Smooth muscle cell (in vitro differentiated cells): Measurements from ENCODE around the gene ERMP1. TPM values are rescaled to one million over a fixed set of nuclear protein-coding genes. Genes with fewer than 3 reads are reported as not detected.
A peak's percentile ranks its signal among the peaks of the same experiment; 100 is the strongest.

ENCODE experiments used
- DNase-seq: peaks from one replicate; lab custom pipeline; 2025; ENCODE audit not compliant: unreplicated experiment; lab: John Stamatoyannopoulos, UW
- H2AFZ ChIP-seq: fragments of 200-600 bp; sonication (generic); 2 replicates; pipeline ENCODE4 v1.6.0; 2016; ENCODE audit warnings: antibody characterized with exemption, low read depth, mild to moderate bottlenecking
- H3F3A ChIP-seq: fragments of 200-600 bp; sonication (generic); 2 replicates; pipeline ENCODE4 v1.6.0; 2017; ENCODE audit warnings: antibody characterized with exemption, low read depth
- H3K27ac ChIP-seq: fragments of 200-600 bp; sonication (generic); 2 replicates; pipeline ENCODE4 v1.5.1; 2016; ENCODE audit warnings: low read depth, mild to moderate bottlenecking
- H3K27me3 ChIP-seq: fragments of 200-600 bp; sonication (generic); 2 replicates; pipeline ENCODE4 v1.6.1; 2016; ENCODE audit warnings: low read depth, mild to moderate bottlenecking
- H3K36me3 ChIP-seq: fragments of 200-600 bp; sonication (generic); 2 replicates; pipeline ENCODE4 v1.5.1; 2016; ENCODE audit warnings: low read depth
- H3K4me1 ChIP-seq: fragments of 200-600 bp; sonication (generic); 2 replicates; pipeline ENCODE4 v1.5.1; 2016; ENCODE audit warnings: low read depth
- H3K4me2 ChIP-seq: fragments of 200-600 bp; sonication (generic); 2 replicates; pipeline ENCODE4 v1.6.0; 2016; ENCODE audit warnings: mild to moderate bottlenecking
- H3K4me3 ChIP-seq: fragments of 200-600 bp; sonication (generic); 2 replicates; pipeline ENCODE4 v1.5.1; 2016; ENCODE audit warnings: mild to moderate bottlenecking
- H3K79me2 ChIP-seq: fragments of 200-600 bp; sonication (generic); 2 replicates; pipeline ENCODE4 v1.6.0; 2016; ENCODE audit warnings: low read depth, mild to moderate bottlenecking
- H3K9ac ChIP-seq: fragments of 200-600 bp; sonication (generic); 2 replicates; pipeline ENCODE4 v1.6.0; 2016; ENCODE audit warnings: low read depth
- H3K9me3 ChIP-seq: fragments of 200-600 bp; sonication (generic); replicated peaks from 2 replicates; pipeline ENCODE4 v1.5.1; 2016; ENCODE audit warnings: low read depth
- H4K20me1 ChIP-seq: fragments of 200-600 bp; sonication (generic); 2 replicates; pipeline ENCODE4 v1.6.0; 2016; ENCODE audit warnings: low read depth
- CTCF ChIP-seq: fragments of 200-600 bp; sonication (generic); IDR thresholded peaks from 2 replicates; pipeline ENCODE4 v1.5.1; 2017; ENCODE audit warnings: borderline replicate concordance, mild to moderate bottlenecking, antibody characterized with exemption; ENCODE audit not compliant: insufficient read depth, poor library complexity, severe bottlenecking
- WGBS: methylation state at CpG from one replicate; pipeline ENCODE4 v1.1.7; 2016; ENCODE audit warnings: low lambda C conversion rate; 5-methylcytosine and 5-hydroxymethylcytosine counted together
- polyA plus RNA-seq: library from polyadenylated mRNA; unstranded; fragments of >200 nt; fragmentation: Nextera tagmentation; extraction: Ambion mirVana; gene quantifications from 2 replicates; pipeline ENCODE4 v1.2.1, GENCODE V29; 2016
- total RNA-seq: library from RNA; depleted of rRNA; stranded (reverse); fragments of >200 nt; gene quantifications from 2 replicates; pipeline ENCODE4 v1.2.3, GENCODE V29; 2014

ERMP1 gene
- total and polyA plus RNA-seq, 2 experiments from 2014 or later: 2.1 to 10.7 TPM

GRCh38 chr9:5838884-5839571 is 6.1 kb upstream of the ERMP1 start:
- no peaks in the 10 kb centered on the region for H3K36me3 ChIP-seq
- no peaks in the 10 kb centered on the region for H3K9me3 ChIP-seq
- no peak overlapping the region for H3K9ac ChIP-seq
- no peak for DNase-seq
- no peaks in the 10 kb centered on the region for H3K27me3 ChIP-seq
- no peak overlapping the region for H3K27ac ChIP-seq
- no peak overlapping the region for H3K4me3 ChIP-seq
- H3F3A ChIP-seq: peaks cover 6% of the 10 kb centered on the region
- no peak for TF ChIP-seq CTCF
- no peaks in the 10 kb centered on the region for H4K20me1 ChIP-seq
- H3K4me2 ChIP-seq: no peak overlapping the region
- WGBS: 48% methylated on average over 2 of the region's 2 CpGs
- H2AFZ ChIP-seq: no peak overlapping the region
- no peaks in the 10 kb centered on the region for H3K4me1 ChIP-seq
- H3K79me2 ChIP-seq: no peaks in the 10 kb centered on the region

GRCh38 chr9:5835808-5836207 is 2.9 kb upstream of the ERMP1 start:
- Histone ChIP-seq H3K27me3 (no peaks in the 10 kb centered on the region), H3K4me3 (no peak overlapping the region), H3K9ac (no peak overlapping the region), H3K79me2 (no peaks in the 10 kb centered on the region), H3K4me1 (peaks cover 14% of the 10 kb centered on the region), H3F3A (no peaks in the 10 kb centered on the region), H3K9me3 (no peaks in the 10 kb centered on the region), H3K36me3 (no peaks in the 10 kb centered on the region), H4K20me1 (no peaks in the 10 kb centered on the region), H3K27ac (no peak overlapping the region), H2AFZ (no peak overlapping the region), H3K4me2 (no peak overlapping the region)
- DNase-seq: no peak
- WGBS: 78% methylated on average over 1 of the region's 1 CpG
- TF ChIP-seq CTCF: no peak

- Histone ChIP-seq H3K9ac (no peak overlapping the region), H3K4me2 (no peak overlapping the region), H2AFZ (no peak overlapping the region), H4K20me1 (no peaks in the 10 kb centered on the region), H3K27me3 (no peaks in the 10 kb centered on the region), H3K9me3 (no peaks in the 10 kb centered on the region), H3K27ac (no peak overlapping the region), H3K36me3 (no peaks in the 10 kb centered on the region), H3K4me3 (no peak overlapping the region), H3K4me1 (peaks cover 14% of the 10 kb centered on the region), H3K79me2 (no peaks in the 10 kb centered on the region), H3F3A (no peaks in the 10 kb centered on the region)
- no peak for DNase-seq
- WGBS: 92% methylated on average over 1 of the region's 1 CpG
- no peak for TF ChIP-seq CTCF
These were observed 1.3 kb upstream of the ERMP1 start for GRCh38 chr9:5834214-5834613.

- WGBS: 14% methylated on average over 9 of the region's 9 CpGs
- H3K4me1 ChIP-seq: peaks cover 14% of the 10 kb centered on the region
- peak overlapping the region; percentile 96 for H3K4me2 ChIP-seq
- H3K79me2 ChIP-seq: no peaks in the 10 kb centered on the region
- no peak for DNase-seq
- no peaks in the 10 kb centered on the region for H3K36me3 ChIP-seq
- no peaks in the 10 kb centered on the region for H3F3A ChIP-seq
- no peak for TF ChIP-seq CTCF
- no peak overlapping the region for H3K9ac ChIP-seq
- H3K4me3 ChIP-seq: peak overlapping the region; percentile 77
- H3K27me3 ChIP-seq: no peaks in the 10 kb centered on the region
- H4K20me1 ChIP-seq: no peaks in the 10 kb centered on the region
- no peak overlapping the region for H3K27ac ChIP-seq
- peak overlapping the region; percentile 96 for H2AFZ ChIP-seq
- H3K9me3 ChIP-seq: no peaks in the 10 kb centered on the region
These were observed 813 bp downstream of the ERMP1 start for GRCh38 chr9:5832071-5832537.
